GM10248 (cell line): ENCODE measurements around the gene TEPSIN.

Source experiments
- CTCF ChIA-PET: fragments of 300-600 bp; sonication (Branson Sonifier 250); formaldehyde crosslinking; extraction: SDS; loops from one replicate; lab custom pipeline; 2021; ENCODE audit warnings: antibody characterized with exemption; lab: Yijun Ruan, JAX
- POLR2A ChIA-PET: fragments of 350-650 bp; sonication (Branson Sonifier 250); formaldehyde crosslinking; extraction: SDS; loops from one replicate; lab custom pipeline; 2020; ENCODE audit warnings: antibody characterized with exemption; lab: Yijun Ruan, JAX
- DNase-seq: peaks from one replicate; pipeline ENCODE4 v3.0.0; 2012; ENCODE audit errors: extremely low spot score
- CTCF ChIP-seq: IDR thresholded peaks from 2 replicates; pipeline ENCODE4 v1.5.1; 2012; ENCODE audit warnings: mild to moderate bottlenecking, low read depth; ENCODE audit errors: extremely low read depth, missing control alignments, control extremely low read depth

TEPSIN gene

GRCh38 chr17:81198826-81199481 lies 39.9 kb downstream of the TEPSIN start:
- CTCF ChIA-PET, result interaction anchor here (1.2 to 1.6 kb wide), 4 partner anchors 10 to 175 kb away, joined by 3 to 6 read pairs (median 4); partner anchors contain the start of genes NDUFAF8 and TEPSIN
- POLR2A ChIA-PET, result no interaction called here
- no peak for TF ChIP-seq CTCF
- DNase-seq, result no peak

- CTCF ChIA-PET, result interaction anchor here (1.2 to 1.6 kb wide), 4 partner anchors 9 to 174 kb away, joined by 3 to 6 read pairs (median 4); partner anchors contain the start of genes NDUFAF8 and TEPSIN
- no peak for TF ChIP-seq CTCF
- POLR2A ChIA-PET, result no interaction called here
- no peak for DNase-seq
Observed at GRCh38 chr17:81197831-81198490, 40.9 kb downstream of the TEPSIN start.

- POLR2A ChIA-PET, result no interaction called here
- no peak for TF ChIP-seq CTCF
- CTCF ChIA-PET, result interaction anchor here (1.2 to 1.6 kb wide), 3 partner anchors 8 to 174 kb away, joined by 3 to 6 read pairs (median 3); partner anchors contain the start of genes NDUFAF8 and TEPSIN
- no peak for DNase-seq
Observed at GRCh38 chr17:81197409-81197795, 41.5 kb downstream of the TEPSIN start.

DNA sequence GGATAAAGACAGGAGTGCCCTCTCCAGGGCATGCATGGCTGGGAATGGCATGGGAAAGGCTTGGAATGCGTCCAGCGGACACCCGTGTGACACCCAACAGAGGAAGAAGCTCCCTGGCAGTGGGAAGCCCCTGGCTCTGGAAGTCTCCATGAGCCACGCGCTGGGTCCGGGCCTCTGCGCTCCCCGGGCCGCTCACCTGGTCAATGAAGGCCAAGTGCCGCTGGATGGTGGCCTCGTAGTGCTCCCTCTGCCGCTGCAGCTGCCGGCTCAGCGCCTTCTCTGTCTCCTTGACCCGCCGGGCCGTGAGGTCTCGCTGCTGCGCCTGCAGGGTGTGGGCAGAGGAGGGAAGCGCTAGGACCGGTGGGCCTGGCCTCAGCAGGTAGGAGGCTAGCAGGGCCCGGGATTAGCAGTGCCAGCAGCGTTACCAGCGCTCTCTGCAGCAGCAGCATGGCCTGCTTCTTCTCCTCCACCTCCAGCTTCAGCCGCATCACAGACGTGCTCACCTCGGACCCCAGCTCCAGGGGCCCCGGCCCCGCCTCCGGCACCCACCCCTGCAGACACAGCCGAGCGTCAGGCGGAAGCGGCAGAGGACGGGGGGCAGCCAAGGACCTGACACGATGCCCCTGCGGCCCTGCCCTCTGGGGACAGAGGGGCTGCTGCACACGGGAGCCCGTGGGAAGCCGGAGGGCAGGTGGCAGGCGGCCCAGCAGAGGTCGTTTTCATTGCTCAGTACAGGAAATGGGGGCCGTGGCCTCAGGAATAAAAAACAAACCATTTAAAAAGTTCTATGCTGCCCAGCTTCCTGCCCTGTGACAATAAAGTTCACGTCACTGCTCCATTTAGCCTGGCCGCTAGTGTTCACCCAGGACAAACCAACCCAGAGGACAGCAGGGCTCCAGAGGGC lies 42.1 kb downstream of the TEPSIN start:
- TF ChIP-seq CTCF, result no peak
- ChIA-PET CTCF (interaction anchor here (1.0 to 1.6 kb wide), 3 partner anchors 7 to 54 kb away, joined by 3 to 6 read pairs (median 4); no protein-coding TSS in a partner anchor), POLR2A (no interaction called here)
- DNase-seq, result no peak

DNA sequence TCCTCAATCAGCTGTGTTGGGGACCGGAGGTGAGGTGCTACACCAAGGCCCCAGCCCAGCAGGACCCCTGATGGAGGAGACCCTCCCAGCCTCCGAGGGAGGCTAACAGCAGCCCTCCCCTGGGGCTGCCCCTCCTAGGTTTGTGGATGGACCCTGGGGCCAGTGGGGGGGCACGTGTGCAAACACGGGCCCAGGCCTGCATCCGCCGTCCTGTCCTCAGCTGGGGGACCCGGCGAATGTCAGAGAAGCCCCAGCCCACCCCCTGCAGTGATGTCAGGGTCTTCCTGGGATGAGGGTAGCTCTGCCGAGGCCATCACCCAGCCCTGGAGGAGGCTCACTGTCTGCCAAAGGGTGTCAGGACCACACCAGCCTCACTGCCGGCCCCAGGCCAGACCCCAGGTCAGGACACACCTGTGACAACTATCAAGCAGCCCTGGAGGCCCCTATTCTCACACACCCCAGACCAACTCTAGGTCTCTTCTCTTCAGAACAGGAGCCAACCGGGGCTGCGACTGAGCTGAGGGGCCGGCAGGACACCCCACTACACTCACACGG lies 42.8 kb downstream of the TEPSIN start:
- ChIA-PET POLR2A (no interaction called here), CTCF (interaction anchor here (1.0 to 1.3 kb wide), 2 partner anchors 46 to 54 kb away, joined by 3 to 4 read pairs; no protein-coding TSS in a partner anchor)
- no peak for TF ChIP-seq CTCF
- DNase-seq, result no peak
